ENCODE data around the gene THG1L. TPM values are rescaled to one million over a fixed set of nuclear protein-coding genes. Genes with fewer than 3 reads are reported as not detected.

THG1L gene
- total RNA-seq, 1 experiment from 2014 or later = 12.9 TPM

GRCh38 chr5:157708866-157709265 is 22.4 kb upstream of the THG1L start:
- H2BK12ac ChIP-seq (ENCODE audit: insufficient read length, low read depth, low read length) = no peak overlapping the region
- no peaks in the 10 kb centered on the region for H3K79me1 ChIP-seq (ENCODE audit: insufficient read depth, low read depth, low read length, poor library complexity, severe bottlenecking)
- Mint-ChIP-seq H3K27ac (no peak overlapping the region), H3K4me3 (no peak overlapping the region), H3K36me3 (ENCODE audit: insufficient read depth in 1 of 3, low read depth in 3 of 3) (no peaks in the 10 kb centered on the region), H3K4me1 (no peaks in the 10 kb centered on the region), H3K27me3 (ENCODE audit: low read depth) (no peaks in the 10 kb centered on the region; the same call in 1 of the 2 replicates), H3K9me3 (no peaks in the 10 kb centered on the region)
- no peak overlapping the region for H2BK120ac ChIP-seq (ENCODE audit: low read depth, low read length, poor library complexity, severe bottlenecking)
- TF ChIP-seq CTCF (conservative IDR thresholded peaks at IDR 0.05) = no peak
- no peak overlapping the region for H3K4me2 ChIP-seq (ENCODE audit: insufficient read depth, insufficient read length, low read length)
- H4K8ac ChIP-seq (replicated peaks; ENCODE audit: insufficient read length, low read depth, low read length) = no peak overlapping the region
- WGBS (ENCODE audit: extremely low coverage, insufficient read length, low lambda C conversion rate) = no CpG with 5 or more reads among the region's 1 CpG
- no peak overlapping the region for H2BK5ac ChIP-seq (ENCODE audit: insufficient read length, low read length)
- no peak overlapping the region for H2AFZ ChIP-seq (ENCODE audit: low read length)
- H4K5ac ChIP-seq (ENCODE audit: insufficient read length, low read depth, low read length) = no peak overlapping the region
- H2BK15ac ChIP-seq (ENCODE audit: low read depth, low read length) = no peak overlapping the region
- no peak overlapping the region for H3K23ac ChIP-seq (ENCODE audit: insufficient read length, low read depth, low read length)
- no peak overlapping the region for H3T11ph ChIP-seq (ENCODE audit: low read length)
- no peaks in the 10 kb centered on the region for H3K79me2 ChIP-seq (ENCODE audit: insufficient read depth, low read length)
- no peak overlapping the region for H3K14ac ChIP-seq (ENCODE audit: insufficient read depth, low read length)
- DNase-seq = no peak
- no peaks in the 10 kb centered on the region for H3K9me3 ChIP-seq (ENCODE audit: control insufficient read depth, low read depth, low read length)
- no peaks in the 10 kb centered on the region for H3K23me2 ChIP-seq (ENCODE audit: insufficient read length, low read depth, low read length, poor library complexity, severe bottlenecking)
- no peak overlapping the region for H2AK5ac ChIP-seq (ENCODE audit: insufficient read length, low read length)
- no peak overlapping the region for H4K91ac ChIP-seq (ENCODE audit: insufficient read length, low read depth, low read length)
- no peaks in the 10 kb centered on the region for H4K20me1 ChIP-seq (ENCODE audit: control insufficient read depth, insufficient read depth, insufficient read length)
- H3K27ac ChIP-seq (ENCODE audit: insufficient read length, low read depth, low read length) = no peak overlapping the region
- no peaks in the 10 kb centered on the region for H3K27me3 ChIP-seq (ENCODE audit: insufficient read depth, low read length)
- H3K56ac ChIP-seq (ENCODE audit: insufficient read length, low read depth, low read length) = no peak overlapping the region
- no peak overlapping the region for H3K9ac ChIP-seq (ENCODE audit: extremely low read depth, insufficient read length, low read length)
- no peak overlapping the region for H3K18ac ChIP-seq (ENCODE audit: insufficient read length, low read depth, low read length)
- no peak overlapping the region for H2BK20ac ChIP-seq (ENCODE audit: low read depth, low read length, poor library complexity, severe bottlenecking)
- H3K4me1 ChIP-seq (ENCODE audit: insufficient read depth, low read length) = no peaks in the 10 kb centered on the region
- H3K4ac ChIP-seq (ENCODE audit: low read depth, low read length) = no peak overlapping the region
